Ecto neural progenitor cell (in vitro differentiated cells): ENCODE results near the gene OR2A42.
"Not testable (repeated sequence)": the region's sequence is repeated elsewhere in the genome, so short reads cannot be mapped to it uniquely, and the experiment has no call there.

Experiments used
- DNase-seq: peaks from one replicate; pipeline ENCODE4 v3.0.0-alpha.2; 2018; ENCODE audit warnings: low spot score

OR2A42 gene

GRCh38 chr7:144220531-144220930 lies 18.9 kb downstream of the OR2A42 start:
- not testable (repeated sequence) for DNase-seq

GRCh38 chr7:144219149-144219548 lies 20.3 kb downstream of the OR2A42 start:
- not testable (repeated sequence) for DNase-seq

DNA sequence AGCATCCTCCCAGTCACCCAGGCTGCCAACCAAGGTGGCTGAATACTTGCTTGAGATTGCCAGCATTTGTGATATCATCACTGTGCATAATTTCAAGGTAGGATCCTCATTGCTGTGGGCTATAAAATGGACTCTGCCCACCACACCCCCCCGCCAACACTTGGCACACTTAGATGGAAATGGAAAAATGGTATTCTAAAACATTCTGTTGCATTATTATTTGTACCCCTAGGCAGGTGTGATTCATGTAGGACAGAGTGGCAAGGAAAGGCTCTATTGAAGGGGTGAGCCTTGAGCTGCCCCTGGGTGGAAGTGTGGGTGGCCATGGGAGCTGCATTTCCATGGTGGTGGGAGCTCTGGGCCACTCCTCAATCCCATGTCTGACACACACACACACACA lies 20.8 kb downstream of the OR2A42 start:
- peak; percentile 17 for DNase-seq

DNA sequence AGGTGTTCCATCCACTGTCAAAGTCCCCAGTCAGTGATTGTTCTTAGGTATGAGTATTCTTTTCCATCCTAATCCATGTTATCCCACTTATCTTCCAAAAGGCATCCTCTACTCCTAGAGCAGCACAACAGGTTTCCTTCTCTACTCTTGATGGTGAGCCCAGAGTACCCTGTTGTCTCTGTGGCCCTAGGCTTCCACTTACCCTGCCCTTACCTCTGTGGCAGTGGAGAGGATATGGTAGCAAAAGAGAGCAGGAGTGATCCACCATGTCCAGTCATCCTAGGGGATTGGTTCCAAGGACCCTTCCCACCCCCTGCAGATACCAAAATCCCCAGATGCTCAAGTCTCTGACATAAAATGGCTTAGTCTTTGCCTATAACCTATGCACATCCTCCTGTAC lies 22.2 kb downstream of the OR2A42 start:
- not testable (repeated sequence) for DNase-seq

GRCh38 chr7:144205306-144205705 lies 34.1 kb downstream of the OR2A42 start:
- DNase-seq, result not testable (repeated sequence)

DNA sequence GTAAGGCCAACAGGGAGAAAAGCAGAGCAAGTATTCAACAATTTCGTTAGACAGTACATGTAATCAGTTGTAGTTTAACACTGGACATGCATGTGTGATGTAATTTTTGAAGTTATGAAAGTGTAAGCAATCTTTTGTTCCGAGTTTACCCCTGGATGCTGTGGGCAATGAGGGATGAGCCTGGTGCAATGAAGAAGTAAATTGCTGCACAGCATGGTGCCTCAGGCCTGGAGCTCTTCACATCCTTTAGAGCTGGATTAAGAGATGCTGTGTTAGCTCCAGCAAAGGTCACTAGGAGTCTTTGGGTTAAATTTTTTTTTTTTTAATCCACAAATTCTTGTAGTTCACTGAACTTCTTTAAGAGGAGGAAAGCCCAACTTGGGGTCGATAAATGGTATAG lies 36.3 kb downstream of the OR2A42 start:
- DNase-seq, result not testable (repeated sequence)

GRCh38 chr7:144201978-144202377 lies 37.4 kb downstream of the OR2A42 start:
- not testable (repeated sequence) for DNase-seq

GRCh38 chr7:144198934-144199333 lies 40.5 kb downstream of the OR2A42 start:
- peak; percentile 5 for DNase-seq

DNA sequence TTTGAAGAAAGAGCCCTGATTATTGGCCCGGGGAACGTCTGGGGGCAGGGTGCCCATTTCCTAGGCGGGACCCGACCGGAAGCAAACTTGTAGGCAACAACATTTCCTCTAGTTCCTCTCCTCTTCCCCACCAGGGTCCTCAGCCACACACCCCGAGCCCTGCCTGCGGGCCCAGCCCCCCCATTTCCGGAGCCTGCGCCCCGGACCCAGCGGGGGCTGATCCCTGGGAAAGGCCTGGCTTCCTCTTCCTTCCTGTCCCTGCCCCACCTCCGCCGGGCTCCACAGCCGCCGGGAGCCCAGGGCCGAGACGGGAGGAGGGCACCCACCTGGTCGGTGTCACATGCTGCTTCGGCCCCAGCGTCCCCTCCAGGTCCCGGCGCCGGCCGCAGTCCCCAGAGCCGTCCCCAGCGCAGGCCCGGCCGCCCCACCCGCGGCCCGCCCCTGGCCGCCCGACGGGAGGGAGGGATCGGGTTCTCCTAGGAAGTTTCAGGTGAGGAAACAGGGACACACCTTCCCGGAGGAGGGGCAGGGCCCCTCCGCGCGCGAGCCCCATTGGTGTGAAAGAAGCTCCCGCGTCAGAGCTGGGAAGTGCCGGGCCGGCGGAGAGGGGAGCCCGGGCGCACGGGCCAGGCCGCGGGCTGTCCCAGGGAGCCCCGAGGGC lies 44.1 kb downstream of the OR2A42 start, which contains the start of gene ARHGEF35:
Gene ARHGEF35, minus strand, starts transcription at position 622 of the 661 bp plus-strand sequence. CDS start 7,450 bp downstream, outside the sequence.
- DNase-seq, result not testable (repeated sequence)

GRCh38 chr7:144194453-144194852 lies 45.0 kb downstream of the OR2A42 start:
- not testable (repeated sequence) for DNase-seq

DNA sequence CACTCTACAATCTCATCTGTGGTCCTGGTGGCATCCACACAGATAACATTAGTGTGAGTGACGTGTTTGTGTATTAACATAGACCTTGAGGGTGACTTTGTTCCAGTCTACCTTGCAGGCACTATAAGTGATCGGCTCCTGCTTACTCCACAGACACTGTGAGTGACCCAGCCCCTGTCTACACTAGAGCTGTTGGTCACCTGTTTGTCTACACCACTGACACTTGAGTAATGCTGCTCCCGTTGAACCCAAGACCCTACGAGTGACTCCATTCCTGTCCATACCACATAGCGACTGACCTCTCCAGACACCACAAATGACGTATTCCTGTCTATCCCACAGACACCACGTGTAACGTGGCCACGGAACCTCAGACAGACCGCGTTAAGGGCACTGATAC lies 45.6 kb downstream of the OR2A42 start:
- not testable (repeated sequence) for DNase-seq

DNA sequence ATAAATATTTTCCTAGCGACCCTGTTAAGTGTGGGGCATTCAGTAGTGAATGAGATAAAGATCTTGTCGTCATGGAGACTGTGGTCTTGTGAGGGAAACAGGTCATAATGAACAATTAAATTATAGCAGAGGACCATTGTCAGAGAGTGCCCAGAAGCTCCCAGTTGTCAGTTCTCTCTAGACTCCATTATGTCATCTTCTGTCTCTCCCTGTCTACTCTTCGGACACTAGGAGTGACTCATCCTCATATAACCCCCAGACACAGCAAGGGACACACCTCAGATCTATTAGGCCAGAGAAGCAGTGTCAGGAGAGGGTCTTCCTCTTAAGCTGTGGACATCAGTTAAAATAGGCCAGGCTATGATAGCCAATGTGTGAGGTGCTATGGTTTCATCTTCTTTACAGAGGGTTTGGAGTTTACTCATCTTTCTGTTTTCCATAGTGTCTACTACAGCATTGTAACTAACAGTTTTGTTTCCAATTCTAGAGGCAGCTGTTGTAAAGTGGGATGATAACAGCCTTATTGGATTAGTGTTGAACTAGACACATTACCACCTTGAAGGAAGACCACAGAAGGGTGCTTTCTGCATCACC lies 50.7 kb downstream of the OR2A42 start:
- not testable (repeated sequence) for DNase-seq

DNA sequence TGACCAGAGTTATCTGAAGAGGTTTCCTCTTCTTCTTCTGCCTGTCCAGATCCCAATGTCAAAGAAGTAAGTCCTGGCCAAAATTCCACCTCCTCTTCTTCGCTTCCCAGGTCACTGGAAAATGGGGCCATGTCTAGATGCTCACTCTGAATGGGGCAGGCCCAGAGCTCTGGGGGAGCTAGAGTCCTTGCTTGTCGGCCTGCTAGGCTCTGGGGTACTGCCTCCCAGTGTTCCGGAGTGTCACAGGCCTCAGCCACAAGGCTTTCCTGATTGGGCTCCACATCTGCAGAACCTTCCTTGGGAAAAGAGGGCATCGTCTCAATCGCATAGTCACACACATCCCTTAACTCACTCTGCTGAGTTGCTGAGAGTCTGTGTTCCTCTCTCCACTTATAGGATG lies 51.6 kb downstream of the OR2A42 start:
- DNase-seq, result not testable (repeated sequence)

DNA sequence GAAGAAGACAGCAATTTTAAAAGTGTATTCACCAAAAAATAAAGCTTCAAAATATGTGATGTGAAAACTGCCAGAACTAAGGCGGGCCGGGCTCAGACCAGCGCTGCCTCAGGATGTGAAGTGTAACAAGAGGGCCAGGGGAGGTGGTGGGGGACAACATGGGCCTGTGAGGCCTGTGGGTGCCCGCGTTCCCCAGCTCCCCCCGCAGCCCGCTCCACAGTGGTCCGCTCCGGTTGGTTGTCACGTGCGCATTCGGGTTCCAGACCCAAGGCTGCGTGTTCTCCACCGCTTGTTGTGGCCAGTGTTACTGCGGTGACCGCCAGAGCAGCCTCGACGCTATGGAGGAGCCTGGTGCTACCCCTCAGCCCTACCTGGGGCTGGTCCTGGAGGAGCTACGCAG lies 56.2 kb downstream of the OR2A42 start, which contains the start of gene CTAGE4:
Gene CTAGE4, plus strand, starts transcription at position 301 of the 400 bp plus-strand sequence. Its CDS starts 38 bp downstream, at position 339.
- DNase-seq, result not testable (repeated sequence)

DNA sequence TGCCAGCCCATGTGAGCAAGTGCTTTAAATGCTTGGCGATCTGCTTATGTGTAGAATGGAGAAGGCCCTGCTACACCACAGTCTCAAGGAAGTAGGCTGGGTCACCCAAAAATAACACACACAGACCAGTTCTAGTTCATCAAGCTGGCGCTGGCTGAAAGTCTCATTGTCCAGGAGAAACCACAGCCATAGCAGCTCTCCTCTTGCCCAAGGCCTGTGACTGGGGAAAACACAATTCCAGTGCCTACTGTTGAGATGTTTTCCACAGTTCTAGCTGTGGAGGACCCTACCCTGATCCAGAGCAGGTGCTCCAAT lies 60.3 kb downstream of the OR2A42 start:
- DNase-seq, result not testable (repeated sequence)

GRCh38 chr7:144178380-144179164 lies 60.8 kb downstream of the OR2A42 start:
- not testable (repeated sequence) for DNase-seq
